Lung (tissue), 12 donors: ENCODE results near the gene SORD. TPM values are rescaled to one million over a fixed set of nuclear protein-coding genes. Genes with fewer than 3 reads are reported as not detected.

ENCODE experiments used
- ATAC-seq: fragments of 200-7000 bp; cut with Tn5 transposase; one replicate; pipeline ENCODE4 v1.9.1; 2020; ENCODE audit warnings: moderate number of reproducible peaks; ENCODE audit not compliant: insufficient read depth, low FRiP score
- DNase-seq, 3 donors: peaks; one replicate each; pipeline ENCODE4 v3.0.0-alpha.2; 2013 to 2017
- H3K27ac ChIP-seq, 2 donors: one replicate each; pipeline ENCODE4 v1.5.1; 2013; ENCODE audit warnings: mild to moderate bottlenecking in 2 of 2, moderate library complexity in 2 of 2, control low read depth in 1 of 2, inconsistent platforms in 1 of 2, low read depth in 1 of 2, low read length in 1 of 2
- H3K27me3 ChIP-seq, 3 donors: one replicate each; pipeline ENCODE4 v1.5.1; 2013; ENCODE audit warnings: low read length in 2 of 3; ENCODE audit not compliant: control insufficient read depth in 3 of 3, insufficient read depth in 3 of 3
- H3K36me3 ChIP-seq, 4 donors: one replicate each; pipeline ENCODE4 v1.5.1; 2013; ENCODE audit warnings: low read length in 4 of 4, mild to moderate bottlenecking in 1 of 4, moderate library complexity in 1 of 4; ENCODE audit not compliant: control insufficient read depth in 4 of 4, insufficient read depth in 4 of 4
- H3K4me1 ChIP-seq, 5 donors: one replicate each; pipeline ENCODE4 v1.5.1; 2013; ENCODE audit warnings: low read length in 5 of 5, mild to moderate bottlenecking in 2 of 5, moderate library complexity in 1 of 5; ENCODE audit not compliant: control insufficient read depth in 5 of 5, insufficient read depth in 5 of 5
- H3K4me3 ChIP-seq: one replicate; pipeline ENCODE4 v1.5.1; 2013; ENCODE audit warnings: mild to moderate bottlenecking, control low read depth, moderate library complexity
- H3K9ac ChIP-seq, 2 donors: one replicate each; pipeline ENCODE4 v1.5.1; 2013; ENCODE audit warnings: low read length in 2 of 2, control low read depth in 1 of 2; ENCODE audit not compliant: insufficient read depth in 1 of 2
- H3K9me3 ChIP-seq, 4 donors: one replicate each; pipeline ENCODE4 v1.5.1; 2013; ENCODE audit warnings: low read length in 3 of 4, mild to moderate bottlenecking in 1 of 4, moderate library complexity in 1 of 4; ENCODE audit not compliant: control insufficient read depth in 4 of 4, insufficient read depth in 3 of 4
- CTCF ChIP-seq: IDR thresholded peaks from 2 replicates; pipeline ENCODE4 v1.5.1; 2012; ENCODE audit warnings: mild to moderate bottlenecking; ENCODE audit errors: control extremely low read depth, extremely low read depth
- WGBS, 2 donors: extraction: QIAGEN DNeasy Blood & Tissue Kit; methylation state at CpG; one replicate each; pipeline ENCODE4 v1.1.7; 2013; 5-methylcytosine and 5-hydroxymethylcytosine counted together
- polyA plus RNA-seq, 2 donors: library from polyadenylated mRNA; stranded (reverse); fragments of 200-250 nt; gene quantifications; one replicate each; pipeline ENCODE4 v1.2.1, GENCODE V29; 2013
- total RNA-seq, 2 donors: library from RNA; depleted of rRNA in 1 of 2; stranded (reverse); fragments of >200 nt in 1 of 2; gene quantifications; one replicate each; pipeline ENCODE4 v1.2.1, GENCODE V29; 2014 to 2021
- donor health status: control.
- donor health status: control.
- donor health status: Bipolar disorder and iron deficiency.
- donor health status: healthy.
- donor health status: DM: yes; HTN: yes; CAD: no.

The SORD gene
- total and polyA plus RNA-seq, 4 donors = 3.5 to 18.2 (median 16.4) TPM

GRCh38 chr15:45093622-45094357 is 70.8 kb downstream of the SORD start:
- no peak overlapping the region for H3K9ac ChIP-seq
- WGBS, 2 donors = 90 to 91% methylated on average over 11 of the region's 11 CpGs
- ATAC-seq (no peak), DNase-seq (no peak)
- TF ChIP-seq CTCF = no peak
- no peaks in the 10 kb centered on the region for H3K4me1 ChIP-seq
- H3K4me3 ChIP-seq = no peak overlapping the region
- no peaks in the 10 kb centered on the region for H3K36me3 ChIP-seq
- H3K27me3 ChIP-seq = peaks cover 0 to 6% (median 3%) of the 10 kb centered on the region in 3 donors
- H3K27ac ChIP-seq = no peak overlapping the region
- peaks cover 0 to 3% (median 0%) of the 10 kb centered on the region in 4 donors for H3K9me3 ChIP-seq

GRCh38 chr15:45094358-45094730 is 71.3 kb downstream of the SORD start:
- Histone ChIP-seq H3K27ac (no peak overlapping the region), H3K36me3 (no peaks in the 10 kb centered on the region), H3K4me3 (no peak overlapping the region), H3K9ac (no peak overlapping the region), H3K27me3 (peaks cover 0 to 6% (median 0%) of the 10 kb centered on the region in 3 donors), H3K9me3 (peaks cover 0 to 3% (median 0%) of the 10 kb centered on the region in 4 donors), H3K4me1 (no peaks in the 10 kb centered on the region)
- ATAC-seq (no peak), DNase-seq (no peak)
- WGBS, 2 donors = 85% methylated on average over 9 of the region's 9 CpGs
- TF ChIP-seq CTCF = no peak

- peaks cover 0 to 3% (median 0%) of the 10 kb centered on the region in 4 donors for H3K9me3 ChIP-seq
- TF ChIP-seq CTCF = no peak
- H3K9ac ChIP-seq = no peak overlapping the region
- H3K27ac ChIP-seq = no peak overlapping the region
- H3K4me1 ChIP-seq = no peaks in the 10 kb centered on the region
- H3K36me3 ChIP-seq = no peaks in the 10 kb centered on the region
- H3K27me3 ChIP-seq = peaks cover 0 to 6% (median 0%) of the 10 kb centered on the region in 3 donors
- 94% methylated on average over 11 of the region's 11 CpGs for WGBS, 2 donors
- no peak for DNase-seq
- H3K4me3 ChIP-seq = no peak overlapping the region
- no peak for ATAC-seq
These were observed 72.7 kb downstream of the SORD start for GRCh38 chr15:45095661-45096060.
